ENCODE results near the gene ACTL8. TPM values are rescaled to one million over a fixed set of nuclear protein-coding genes. Genes with fewer than 3 reads are reported as not detected.

The ACTL8 gene
- total and polyA plus RNA-seq, 2 experiments from 2014 or later = 0.34 TPM; not detected in 1

GRCh38 chr1:17802945-17803344, 47.8 kb downstream of the ACTL8 start:
- Histone ChIP-seq H3K4me1 (ENCODE audit: insufficient read depth) (no peaks in the 10 kb centered on the region), H3K27me3 (peaks cover 22% of the 10 kb centered on the region), H3K4me2 (no peak overlapping the region), H3K4me3 (no peak overlapping the region), H3K27ac (no peak overlapping the region), H3K36me3 (replicated peaks; ENCODE audit: insufficient read depth, low read depth) (no peaks in the 10 kb centered on the region), H2AFZ (no peak overlapping the region), H3K9me2 (replicated peaks; ENCODE audit: insufficient read depth) (no peaks in the 10 kb centered on the region), H3K79me2 (no peaks in the 10 kb centered on the region), H4K20me1 (ENCODE audit: insufficient read depth, poor library complexity, severe bottlenecking) (no peaks in the 10 kb centered on the region), H3K9me3 (ENCODE audit: low read depth) (no peaks in the 10 kb centered on the region)
- no peak for DNase-seq (ENCODE audit: low spot score)
- no peak for TF ChIP-seq EZH2phosphoT487 (IDR thresholded peaks at IDR 0.05; ENCODE audit: low read depth, severe bottlenecking, unreplicated experiment)
- no peak for TF ChIP-seq EZH2 (IDR thresholded peaks at IDR 0.05; ENCODE audit: borderline replicate concordance)
- TF ChIP-seq, protein P1, sequence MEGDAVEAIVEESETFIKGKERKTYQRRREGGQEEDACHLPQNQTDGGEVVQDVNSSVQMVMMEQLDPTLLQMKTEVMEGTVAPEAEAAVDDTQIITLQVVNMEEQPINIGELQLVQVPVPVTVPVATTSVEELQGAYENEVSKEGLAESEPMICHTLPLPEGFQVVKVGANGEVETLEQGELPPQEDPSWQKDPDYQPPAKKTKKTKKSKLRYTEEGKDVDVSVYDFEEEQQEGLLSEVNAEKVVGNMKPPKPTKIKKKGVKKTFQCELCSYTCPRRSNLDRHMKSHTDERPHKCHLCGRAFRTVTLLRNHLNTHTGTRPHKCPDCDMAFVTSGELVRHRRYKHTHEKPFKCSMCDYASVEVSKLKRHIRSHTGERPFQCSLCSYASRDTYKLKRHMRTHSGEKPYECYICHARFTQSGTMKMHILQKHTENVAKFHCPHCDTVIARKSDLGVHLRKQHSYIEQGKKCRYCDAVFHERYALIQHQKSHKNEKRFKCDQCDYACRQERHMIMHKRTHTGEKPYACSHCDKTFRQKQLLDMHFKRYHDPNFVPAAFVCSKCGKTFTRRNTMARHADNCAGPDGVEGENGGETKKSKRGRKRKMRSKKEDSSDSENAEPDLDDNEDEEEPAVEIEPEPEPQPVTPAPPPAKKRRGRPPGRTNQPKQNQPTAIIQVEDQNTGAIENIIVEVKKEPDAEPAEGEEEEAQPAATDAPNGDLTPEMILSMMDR (IDR thresholded peaks at IDR 0.05; ENCODE audit: poor library complexity) = no peak
- WGBS (ENCODE audit: low lambda C conversion rate, missing lambda C conversion rate) = 79% methylated on average over 7 of the region's 7 CpGs

GRCh38 chr1:17805869-17806684, 50.9 kb downstream of the ACTL8 start:
- H3K4me2 ChIP-seq = no peak overlapping the region
- H3K27me3 ChIP-seq = no peaks in the 10 kb centered on the region
- H2AFZ ChIP-seq = no peak overlapping the region
- no peaks in the 10 kb centered on the region for H3K9me2 ChIP-seq (replicated peaks; ENCODE audit: insufficient read depth)
- no peaks in the 10 kb centered on the region for H4K20me1 ChIP-seq (ENCODE audit: insufficient read depth, poor library complexity, severe bottlenecking)
- DNase-seq (ENCODE audit: low spot score) = no peak
- H3K27ac ChIP-seq = no peak overlapping the region
- no peaks in the 10 kb centered on the region for H3K4me1 ChIP-seq (ENCODE audit: insufficient read depth)
- TF ChIP-seq, protein P1 (IDR thresholded peaks at IDR 0.05; ENCODE audit: poor library complexity) = no peak
- TF ChIP-seq EZH2 (IDR thresholded peaks at IDR 0.05; ENCODE audit: borderline replicate concordance) = no peak
- TF ChIP-seq EZH2phosphoT487 (IDR thresholded peaks at IDR 0.05; ENCODE audit: low read depth, severe bottlenecking, unreplicated experiment) = no peak
- no peaks in the 10 kb centered on the region for H3K79me2 ChIP-seq
- no peaks in the 10 kb centered on the region for H3K36me3 ChIP-seq (replicated peaks; ENCODE audit: insufficient read depth, low read depth)
- WGBS (ENCODE audit: low lambda C conversion rate, missing lambda C conversion rate) = 84% methylated on average over 10 of the region's 10 CpGs
- H3K9me3 ChIP-seq (ENCODE audit: low read depth) = no peaks in the 10 kb centered on the region
- H3K4me3 ChIP-seq = no peak overlapping the region

DNA sequence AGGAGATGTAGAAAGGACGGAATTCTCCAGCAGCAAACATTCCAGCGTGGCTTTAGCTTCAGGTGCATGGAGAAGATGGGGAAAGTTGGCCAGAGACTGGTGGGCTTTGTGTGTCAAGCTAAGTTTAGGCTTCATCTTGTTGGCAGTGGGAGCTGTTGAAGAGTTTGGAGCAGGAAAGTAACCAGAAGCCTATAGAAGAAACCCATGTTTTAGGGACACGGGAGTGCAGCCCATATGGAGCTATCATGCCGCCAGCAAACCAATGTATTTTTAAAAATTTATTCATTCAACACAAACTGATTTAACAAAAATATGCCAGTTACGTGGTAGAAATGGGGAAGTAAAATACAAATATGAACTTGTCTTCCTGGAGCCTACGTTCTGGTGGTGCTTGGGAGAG, 53.7 kb downstream of the ACTL8 start:
- Histone ChIP-seq H3K4me1 (ENCODE audit: insufficient read depth) (no peaks in the 10 kb centered on the region), H3K79me2 (no peaks in the 10 kb centered on the region), H4K20me1 (ENCODE audit: insufficient read depth, poor library complexity, severe bottlenecking) (no peaks in the 10 kb centered on the region), H3K9me3 (ENCODE audit: low read depth) (no peaks in the 10 kb centered on the region), H3K36me3 (replicated peaks; ENCODE audit: insufficient read depth, low read depth) (no peaks in the 10 kb centered on the region), H2AFZ (no peak overlapping the region), H3K4me3 (no peak overlapping the region), H3K27me3 (no peaks in the 10 kb centered on the region), H3K4me2 (no peak overlapping the region), H3K27ac (no peak overlapping the region), H3K9me2 (replicated peaks; ENCODE audit: insufficient read depth) (no peaks in the 10 kb centered on the region)
- TF ChIP-seq EZH2 (IDR thresholded peaks at IDR 0.05; ENCODE audit: borderline replicate concordance) = no peak
- no peak for TF ChIP-seq EZH2phosphoT487 (IDR thresholded peaks at IDR 0.05; ENCODE audit: low read depth, severe bottlenecking, unreplicated experiment)
- TF ChIP-seq, protein P1 (IDR thresholded peaks at IDR 0.05; ENCODE audit: poor library complexity) = no peak
- WGBS (ENCODE audit: low lambda C conversion rate, missing lambda C conversion rate) = 82% methylated on average over 6 of the region's 6 CpGs
- DNase-seq (ENCODE audit: low spot score) = no peak
